HepG2 (cell line): ENCODE results near the gene MSMO1.

ENCODE experiments used
- ATF3 ChIP-seq: sonication (generic); formaldehyde crosslinking; IDR thresholded peaks from 2 replicates; pipeline ENCODE4 v1.4.0; 2020; ENCODE audit warnings: missing genetic modification reagents
- BATF2 ChIP-seq: sonication (generic); formaldehyde crosslinking; IDR thresholded peaks from 2 replicates; pipeline ENCODE4 v1.8.0; 2022; ENCODE audit warnings: mild to moderate bottlenecking, missing genetic modification reagents, moderate library complexity
- POLR2AphosphoS5 ChIP-seq: IDR thresholded peaks from 2 replicates; pipeline ENCODE4 v1.6.1; 2012; ENCODE audit warnings: low read depth, low read length
- ZBTB44 ChIP-seq: sonication (generic); formaldehyde crosslinking; IDR thresholded peaks from 2 replicates; pipeline ENCODE4 v1.4.0; 2020; ENCODE audit warnings: missing genetic modification reagents
- ZC3H4 ChIP-seq: sonication (generic); formaldehyde crosslinking; IDR thresholded peaks from 2 replicates; pipeline ENCODE4 v1.4.0; 2020; ENCODE audit warnings: missing genetic modification reagents, borderline replicate concordance

GRCh38 chr4:165328101-165328425 is 594 bp downstream of the MSMO1 start:
- TF ChIP-seq BATF2 (no peak), ZC3H4 (CRISPR knock-in tag) (no peak), ATF3 (CRISPR knock-in tag) (no peak), POLR2AphosphoS5 (no peak), ZBTB44 (CRISPR knock-in tag) (no peak)
